Keratinocyte (primary cell): Measurements from ENCODE around the gene USP20. TPM values are rescaled to one million over a fixed set of nuclear protein-coding genes. Genes with fewer than 3 reads are reported as not detected.

ENCODE experiments used
- DNase-seq: peaks from one replicate; pipeline ENCODE4 v3.0.0-alpha.2; 2011; ENCODE audit warnings: low read depth, missing footprints, low spot score
- FAIRE-seq: peaks from 2 replicates; lab custom pipeline; 2011; peaks lifted over from hg19 to GRCh38; lab: Jason Lieb, UNC
- H2AFZ ChIP-seq: 2 replicates; pipeline ENCODE4 v1.6.0; 2012; ENCODE audit warnings: low read length, control low read depth, inconsistent platforms; ENCODE audit not compliant: control insufficient read depth
- H3K27ac ChIP-seq: 2 replicates; pipeline ENCODE4 v1.5.1; 2011; ENCODE audit warnings: low read length; ENCODE audit not compliant: control insufficient read depth, insufficient read depth
- H3K27me3 ChIP-seq: 3 replicates; pipeline ENCODE4 v1.6.0; 2011; ENCODE audit warnings: low read length; ENCODE audit not compliant: control insufficient read depth, insufficient read depth; ENCODE audit errors: extremely low read depth
- H3K36me3 ChIP-seq, 2 experiments: 2 replicates in 1 of 2; 3 replicates in 1 of 2; pipeline ENCODE4 v1.5.1; 2011; ENCODE audit warnings: low read length in 2 of 2, mild to moderate bottlenecking in 1 of 2; ENCODE audit not compliant: control insufficient read depth in 2 of 2, insufficient read depth in 2 of 2; ENCODE audit errors: extremely low read depth in 1 of 2
- H3K4me1 ChIP-seq: 3 replicates; pipeline ENCODE4 v1.5.1; 2011; ENCODE audit warnings: low read length; ENCODE audit not compliant: control insufficient read depth, insufficient read depth; ENCODE audit errors: extremely low read depth
- H3K4me2 ChIP-seq: 3 replicates; pipeline ENCODE4 v1.6.0; 2011; ENCODE audit warnings: low read depth, low read length; ENCODE audit not compliant: control insufficient read depth, insufficient read depth; ENCODE audit errors: extremely low read depth
- H3K4me3 ChIP-seq, 3 experiments: fragments of 200-600 bp in 1 of 3; sonication (generic) in 1 of 3; 2 replicates in 2 of 3; 3 replicates in 1 of 3; pipeline ENCODE4 v1.5.1; 2011 to 2016; ENCODE audit warnings: low read length in 3 of 3, mild to moderate bottlenecking in 3 of 3, control low read depth in 2 of 3, inconsistent platforms in 1 of 3, low read depth in 1 of 3, mixed read lengths in 1 of 3, mixed run types in 1 of 3, moderate library complexity in 1 of 3; ENCODE audit not compliant: control insufficient read depth in 2 of 3, insufficient read depth in 2 of 3; ENCODE audit errors: extremely low read depth in 1 of 3
- H3K79me2 ChIP-seq: 2 replicates; pipeline ENCODE4 v1.6.0; 2012; ENCODE audit warnings: low read length; ENCODE audit not compliant: control insufficient read depth, insufficient read depth
- H3K9ac ChIP-seq: 3 replicates; pipeline ENCODE4 v1.6.0; 2011; ENCODE audit warnings: low read length; ENCODE audit not compliant: control insufficient read depth, insufficient read depth; ENCODE audit errors: extremely low read depth
- H3K9me1 ChIP-seq: 3 replicates; pipeline ENCODE4 v1.6.0; 2011; ENCODE audit warnings: low read length; ENCODE audit not compliant: control insufficient read depth, insufficient read depth; ENCODE audit errors: extremely low read depth
- H3K9me3 ChIP-seq: 2 replicates; pipeline ENCODE4 v1.5.1; 2012; ENCODE audit warnings: low read depth, low read length; ENCODE audit not compliant: control insufficient read depth
- H4K20me1 ChIP-seq: 3 replicates; pipeline ENCODE4 v1.6.0; 2011; ENCODE audit warnings: low read length; ENCODE audit not compliant: control insufficient read depth, insufficient read depth; ENCODE audit errors: extremely low read depth
- EZH2 ChIP-seq: IDR thresholded peaks from one replicate; pipeline ENCODE4 v1.6.1; 2012; ENCODE audit warnings: inconsistent platforms, mild to moderate bottlenecking, low read length, moderate library complexity
- dilution Hi-C: fragments of 300-500 bp; cut with MboI; formaldehyde crosslinking; loops from one replicate; pipeline ENCODE4 v1.7.0; 2020; ENCODE audit warnings: low sequenced_read_pairs; ENCODE audit not compliant: extremely low pct_ligation_motif_present
- polyA plus RNA-seq, 5 experiments: library from polyadenylated mRNA; depleted of rRNA in 3 of 5; stranded (reverse) in 3 of 5; stranded (forward) in 1 of 5; unstranded in 1 of 5; fragments of >200 nt; gene quantifications; 1 replicate in 1 of 5; 2 replicates in 3 of 5; 3 replicates in 1 of 5; pipeline versions ENCODE4 v1.2.1 to v1.2.3, GENCODE V29; 2011 to 2012; ENCODE audit warnings: missing spikeins in 2 of 5, low read depth in 1 of 5, low replicate concordance in 1 of 5
- TF ChIP-seq, protein P1 (sequence below), 3 experiments: IDR thresholded peaks in 1 of 3; conservative IDR thresholded peaks in 1 of 3; optimal IDR thresholded peaks in 1 of 3; 2 replicates in 2 of 3; 3 replicates in 1 of 3; pipeline versions ENCODE3 to v1.5.1; 2011; ENCODE audit warnings: low read length in 3 of 3, mild to moderate bottlenecking in 3 of 3, moderate library complexity in 2 of 3, control low read depth in 1 of 3, inconsistent platforms in 1 of 3; ENCODE audit not compliant: insufficient read depth in 2 of 3; ENCODE audit errors: extremely low read depth in 1 of 3

USP20 gene
- polyA plus RNA-seq, 1 donor (not counting 4 experiments of a cell fraction or from before 2014, with no cell fraction given): 6.4 TPM

DNA sequence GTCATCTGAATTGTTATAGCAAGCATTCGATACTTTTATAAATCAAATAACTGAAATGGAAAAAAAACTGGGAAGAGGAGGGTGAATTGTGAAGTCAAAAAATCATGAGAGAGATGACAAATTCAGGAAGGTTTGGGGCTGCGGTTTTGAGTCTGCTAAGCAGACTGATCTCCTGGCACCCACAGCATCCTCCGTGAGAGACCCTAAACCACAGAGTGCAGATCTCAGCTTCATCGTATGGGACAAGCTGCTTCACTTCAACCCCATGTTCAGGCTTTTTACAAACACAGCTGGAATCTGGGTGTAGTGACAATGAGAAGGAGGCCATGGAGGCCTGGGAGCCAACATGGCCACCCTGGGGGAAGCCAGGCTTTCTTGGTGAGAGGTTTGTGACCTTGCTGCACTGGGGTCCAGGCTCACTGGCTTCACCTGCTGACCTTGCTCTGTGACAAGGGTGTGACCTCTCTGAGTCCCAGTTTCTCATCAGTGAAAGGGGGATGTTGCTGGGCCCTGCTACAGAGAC lies 19.4 kb downstream of the USP20 start:
- no peak for TF ChIP-seq EZH2
- TF ChIP-seq, protein P1, sequence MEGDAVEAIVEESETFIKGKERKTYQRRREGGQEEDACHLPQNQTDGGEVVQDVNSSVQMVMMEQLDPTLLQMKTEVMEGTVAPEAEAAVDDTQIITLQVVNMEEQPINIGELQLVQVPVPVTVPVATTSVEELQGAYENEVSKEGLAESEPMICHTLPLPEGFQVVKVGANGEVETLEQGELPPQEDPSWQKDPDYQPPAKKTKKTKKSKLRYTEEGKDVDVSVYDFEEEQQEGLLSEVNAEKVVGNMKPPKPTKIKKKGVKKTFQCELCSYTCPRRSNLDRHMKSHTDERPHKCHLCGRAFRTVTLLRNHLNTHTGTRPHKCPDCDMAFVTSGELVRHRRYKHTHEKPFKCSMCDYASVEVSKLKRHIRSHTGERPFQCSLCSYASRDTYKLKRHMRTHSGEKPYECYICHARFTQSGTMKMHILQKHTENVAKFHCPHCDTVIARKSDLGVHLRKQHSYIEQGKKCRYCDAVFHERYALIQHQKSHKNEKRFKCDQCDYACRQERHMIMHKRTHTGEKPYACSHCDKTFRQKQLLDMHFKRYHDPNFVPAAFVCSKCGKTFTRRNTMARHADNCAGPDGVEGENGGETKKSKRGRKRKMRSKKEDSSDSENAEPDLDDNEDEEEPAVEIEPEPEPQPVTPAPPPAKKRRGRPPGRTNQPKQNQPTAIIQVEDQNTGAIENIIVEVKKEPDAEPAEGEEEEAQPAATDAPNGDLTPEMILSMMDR (optimal IDR thresholded peaks at IDR 0.05 in 1 of 3, IDR thresholded peaks at IDR 0.05 in 1 of 3, conservative IDR thresholded peaks at IDR 0.05 in 1 of 3; ENCODE audit: extremely low read depth in 1 of 3, insufficient read depth in 2 of 3, low read length in 3 of 3): no peak
- Histone ChIP-seq H3K4me3 (no peak overlapping the region), H2AFZ (no peak overlapping the region), H3K4me2 (no peak overlapping the region), H3K9me3 (no peaks in the 10 kb centered on the region), H4K20me1 (no peaks in the 10 kb centered on the region), H3K27ac (no peak overlapping the region), H3K9ac (no peak overlapping the region), H3K4me1 (no peaks in the 10 kb centered on the region), H3K79me2 (no peaks in the 10 kb centered on the region), H3K27me3 (no peaks in the 10 kb centered on the region), H3K9me1 (no peaks in the 10 kb centered on the region), H3K36me3 (peaks cover 13 to 28% of the 10 kb centered on the region in 2 experiments)
- FAIRE-seq (no peak), DNase-seq (no peak)
- dilution Hi-C loops: no loop called here

DNA sequence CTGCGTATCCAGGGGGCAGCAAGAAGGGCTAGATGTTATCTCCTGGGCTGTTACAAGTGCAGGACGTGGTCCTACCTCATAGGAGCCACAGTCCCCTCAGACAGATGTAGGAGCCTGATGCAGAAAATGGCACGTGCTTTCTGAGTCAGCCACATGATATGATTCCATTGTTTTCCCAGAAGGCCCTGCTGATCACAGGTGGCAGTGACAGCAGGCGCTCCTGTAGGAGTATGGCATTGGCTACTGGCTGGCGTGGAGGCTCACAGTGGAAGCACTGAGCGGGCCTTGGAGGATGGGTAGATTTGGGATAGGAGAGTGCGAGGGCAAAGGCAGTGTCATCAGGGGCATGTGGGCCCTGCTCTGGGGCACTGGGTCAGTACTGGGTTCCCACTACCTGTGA lies 21.9 kb downstream of the USP20 start:
- H3K9ac ChIP-seq: no peak overlapping the region
- TF ChIP-seq, protein P1 (optimal IDR thresholded peaks at IDR 0.05 in 1 of 3, IDR thresholded peaks at IDR 0.05 in 1 of 3, conservative IDR thresholded peaks at IDR 0.05 in 1 of 3; ENCODE audit: extremely low read depth in 1 of 3, insufficient read depth in 2 of 3, low read length in 3 of 3): no peak
- no peak for TF ChIP-seq EZH2
- H2AFZ ChIP-seq: no peak overlapping the region
- no peak overlapping the region for H3K4me2 ChIP-seq
- H3K27ac ChIP-seq: no peak overlapping the region
- dilution Hi-C loops: no loop called here
- no peaks in the 10 kb centered on the region for H4K20me1 ChIP-seq
- H3K4me1 ChIP-seq: no peaks in the 10 kb centered on the region
- no peaks in the 10 kb centered on the region for H3K79me2 ChIP-seq
- H3K4me3 ChIP-seq: no peak overlapping the region
- DNase-seq: no peak
- H3K9me1 ChIP-seq: no peaks in the 10 kb centered on the region
- peaks cover 19 to 23% of the 10 kb centered on the region in 2 experiments for H3K36me3 ChIP-seq
- FAIRE-seq: no peak
- H3K27me3 ChIP-seq: no peaks in the 10 kb centered on the region
- no peaks in the 10 kb centered on the region for H3K9me3 ChIP-seq
